D721Med (cell line): Measurements from ENCODE around the gene E4F1.

Experiments used
- DNase-seq: peaks from one replicate; pipeline ENCODE4 v3.0.0; 2011; ENCODE audit warnings: low spot score; ENCODE audit not compliant: insufficient read length
- FAIRE-seq: peaks from 2 replicates; lab custom pipeline; 2011; peaks lifted over from hg19 to GRCh38; lab: Jason Lieb, UNC
- TF ChIP-seq, protein P1 (sequence below): IDR thresholded peaks from 2 replicates; pipeline ENCODE4 v1.5.1; 2012; ENCODE audit warnings: mild to moderate bottlenecking, control low read depth; ENCODE audit not compliant: insufficient read depth; ENCODE audit errors: missing control alignments

The E4F1 gene

DNA sequence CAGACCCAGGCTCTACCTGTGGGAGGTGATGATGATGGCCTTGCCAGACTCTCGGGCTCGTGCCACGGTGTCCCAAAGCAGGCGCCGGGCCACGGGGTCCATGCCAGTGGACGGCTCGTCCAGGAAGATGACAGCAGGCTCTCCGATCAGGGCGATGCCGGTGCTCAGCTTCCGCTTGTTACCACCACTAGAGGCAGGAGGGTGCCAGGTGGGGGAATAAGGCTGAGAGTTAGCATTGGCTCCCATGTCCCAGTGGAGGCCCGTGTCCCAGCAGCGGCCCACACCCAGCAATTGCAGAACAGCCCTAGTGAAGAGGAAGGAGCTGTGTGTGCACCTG is 54.8 kb downstream of the E4F1 start:
- TF ChIP-seq, protein P1, sequence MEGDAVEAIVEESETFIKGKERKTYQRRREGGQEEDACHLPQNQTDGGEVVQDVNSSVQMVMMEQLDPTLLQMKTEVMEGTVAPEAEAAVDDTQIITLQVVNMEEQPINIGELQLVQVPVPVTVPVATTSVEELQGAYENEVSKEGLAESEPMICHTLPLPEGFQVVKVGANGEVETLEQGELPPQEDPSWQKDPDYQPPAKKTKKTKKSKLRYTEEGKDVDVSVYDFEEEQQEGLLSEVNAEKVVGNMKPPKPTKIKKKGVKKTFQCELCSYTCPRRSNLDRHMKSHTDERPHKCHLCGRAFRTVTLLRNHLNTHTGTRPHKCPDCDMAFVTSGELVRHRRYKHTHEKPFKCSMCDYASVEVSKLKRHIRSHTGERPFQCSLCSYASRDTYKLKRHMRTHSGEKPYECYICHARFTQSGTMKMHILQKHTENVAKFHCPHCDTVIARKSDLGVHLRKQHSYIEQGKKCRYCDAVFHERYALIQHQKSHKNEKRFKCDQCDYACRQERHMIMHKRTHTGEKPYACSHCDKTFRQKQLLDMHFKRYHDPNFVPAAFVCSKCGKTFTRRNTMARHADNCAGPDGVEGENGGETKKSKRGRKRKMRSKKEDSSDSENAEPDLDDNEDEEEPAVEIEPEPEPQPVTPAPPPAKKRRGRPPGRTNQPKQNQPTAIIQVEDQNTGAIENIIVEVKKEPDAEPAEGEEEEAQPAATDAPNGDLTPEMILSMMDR = no peak
- DNase-seq (no peak), FAIRE-seq (no peak)

DNA sequence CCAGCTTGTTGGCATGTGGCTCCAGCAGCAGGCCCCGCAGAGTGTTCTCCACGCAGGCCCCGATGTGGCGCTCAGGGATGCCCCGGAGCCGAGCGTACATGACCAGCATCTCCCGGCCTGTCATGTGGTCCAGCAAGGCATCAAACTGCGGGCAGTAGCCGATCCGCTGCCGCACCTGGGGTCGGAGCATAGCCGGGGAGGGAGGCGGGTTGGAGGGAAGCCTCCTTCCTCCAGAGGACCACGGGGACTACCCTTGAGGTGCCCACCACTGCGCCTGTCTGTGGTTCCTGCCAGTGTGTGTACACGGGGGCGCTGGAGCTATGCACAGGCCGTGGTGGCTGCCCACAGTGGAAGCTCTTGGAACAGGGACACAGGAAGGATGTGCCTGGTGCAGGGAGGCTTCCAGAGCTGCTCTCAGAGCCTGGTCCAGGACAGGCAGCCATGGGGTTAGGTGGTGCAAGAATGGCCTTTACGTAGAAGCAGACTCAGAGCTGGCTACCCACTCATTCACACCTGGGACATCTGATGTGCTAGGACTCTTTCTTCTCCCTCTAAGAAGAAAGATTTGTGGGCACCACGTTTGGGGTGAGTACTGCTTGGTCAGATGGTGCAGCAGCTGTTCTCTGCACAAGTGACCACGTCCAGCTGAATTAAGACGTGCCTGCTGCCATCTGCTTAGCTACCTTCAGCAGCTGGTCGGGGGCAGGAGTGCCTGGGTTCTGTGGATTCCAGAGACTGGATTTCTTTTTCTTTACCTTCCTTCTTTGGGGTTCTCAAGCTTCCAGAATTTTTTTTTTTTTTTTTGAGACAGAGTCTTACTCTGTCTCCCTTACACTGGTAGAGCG is 55.8 kb downstream of the E4F1 start:
- DNase-seq = peak; percentile 58
- FAIRE-seq = no peak
- TF ChIP-seq, protein P1 = no peak

DNA sequence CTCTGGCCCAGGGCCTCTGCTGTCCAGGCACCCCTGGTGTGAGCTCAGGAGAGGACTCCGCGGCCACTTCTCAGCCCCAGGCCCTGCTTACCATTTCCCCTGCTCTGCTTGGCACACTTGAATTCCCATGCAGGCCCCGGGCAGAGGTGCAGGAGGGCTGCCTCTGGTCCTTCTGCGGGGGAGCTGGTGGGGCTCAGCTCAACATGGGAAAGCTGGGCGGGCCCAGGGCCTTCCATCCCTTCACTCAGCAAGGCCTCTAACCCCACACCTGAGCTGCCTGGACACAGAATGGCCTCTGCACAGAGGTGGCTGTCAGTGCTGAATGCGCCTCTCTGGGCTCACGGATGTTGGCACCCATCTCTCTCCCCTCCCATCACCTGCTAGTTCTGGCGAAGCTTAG is 57.1 kb downstream of the E4F1 start:
- DNase-seq (no peak), FAIRE-seq (no peak)
- TF ChIP-seq, protein P1 = no peak

DNA sequence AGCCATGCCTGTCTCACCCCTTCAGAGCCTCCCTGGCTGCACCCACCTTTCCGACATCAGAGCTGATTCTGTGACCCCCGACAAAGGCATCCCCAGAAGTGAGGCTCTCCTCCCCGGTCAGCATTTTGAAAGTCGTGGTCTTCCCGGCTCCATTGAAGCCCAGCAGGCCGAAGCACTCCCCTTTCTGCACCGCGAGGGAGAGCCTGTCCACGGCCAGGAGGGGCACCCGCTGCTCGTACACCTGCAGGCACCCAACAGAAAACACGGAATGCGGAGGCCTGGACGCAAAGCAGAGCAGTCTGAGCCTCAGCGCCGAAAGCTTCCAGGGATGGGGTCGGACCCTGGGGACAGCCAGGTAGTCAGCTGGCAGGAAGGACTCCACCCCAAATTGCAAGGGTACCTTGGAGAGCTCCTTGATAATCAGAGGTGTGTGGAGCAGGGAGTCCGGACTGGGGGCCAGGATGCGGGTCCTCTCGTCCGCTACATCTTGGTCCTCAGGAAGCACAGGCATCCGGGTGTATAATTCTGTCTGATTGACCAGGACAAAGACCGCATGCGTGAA is 57.7 kb downstream of the E4F1 start:
- TF ChIP-seq, protein P1 = no peak
- FAIRE-seq (no peak), DNase-seq (no peak)

DNA sequence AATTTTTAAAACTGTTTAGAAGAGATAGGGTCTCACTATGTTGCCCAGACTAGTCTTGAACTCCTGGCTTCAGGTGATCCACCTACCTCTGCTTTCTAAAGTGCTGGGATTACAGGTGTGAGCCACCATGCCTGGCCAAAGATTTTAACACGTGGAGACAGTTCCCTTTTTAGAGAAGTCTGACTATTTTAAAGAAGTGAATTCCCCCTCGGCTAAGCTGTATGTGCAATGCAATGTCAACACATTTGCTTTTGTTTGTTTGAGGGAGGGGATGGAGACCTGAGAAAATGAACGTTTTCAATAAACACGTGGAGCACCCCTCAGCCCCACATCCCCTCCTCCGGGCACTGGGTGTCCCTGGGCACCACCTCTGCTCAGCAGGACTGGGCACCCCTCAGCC is 58.9 kb downstream of the E4F1 start:
- DNase-seq = no peak
- no peak for FAIRE-seq
- TF ChIP-seq, protein P1 = no peak

DNA sequence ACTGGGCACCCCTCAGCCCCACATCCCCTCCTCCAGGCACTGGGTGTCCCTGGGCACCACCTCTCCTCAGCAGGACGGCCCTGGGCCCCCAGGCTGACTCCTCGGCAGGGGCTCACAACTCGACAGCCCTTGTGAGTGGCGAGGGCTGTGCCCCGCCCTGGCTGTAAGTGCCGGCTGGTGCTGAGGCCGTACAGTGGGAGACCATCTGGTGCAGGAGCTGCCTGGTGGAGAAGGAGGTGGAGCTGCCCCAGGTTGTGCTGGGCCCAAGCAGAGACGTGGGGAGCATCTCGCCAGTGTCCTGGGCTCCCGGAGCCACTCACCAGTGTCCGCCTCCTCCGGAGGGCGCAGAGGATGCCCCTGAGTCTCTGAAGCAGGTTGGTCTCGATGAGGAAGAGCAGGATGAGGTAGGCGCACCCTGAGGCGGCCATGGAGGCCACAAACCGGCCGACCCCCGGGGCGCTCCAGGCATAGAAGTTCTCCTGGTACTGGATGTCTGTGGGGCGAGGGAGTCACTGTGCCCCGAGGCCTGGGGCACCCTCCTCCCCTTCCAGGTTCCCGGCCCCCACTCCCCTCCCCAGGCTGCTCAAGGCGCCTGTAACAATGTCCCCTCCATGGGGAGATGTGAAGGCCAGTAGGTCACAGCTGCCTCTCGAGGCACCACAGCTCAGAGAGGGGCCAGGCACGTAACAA is 59.6 kb downstream of the E4F1 start:
- DNase-seq (no peak), FAIRE-seq (no peak)
- TF ChIP-seq, protein P1 = no peak
